ENCODE results near the gene HIGD2A.

HIGD2A gene

DNA sequence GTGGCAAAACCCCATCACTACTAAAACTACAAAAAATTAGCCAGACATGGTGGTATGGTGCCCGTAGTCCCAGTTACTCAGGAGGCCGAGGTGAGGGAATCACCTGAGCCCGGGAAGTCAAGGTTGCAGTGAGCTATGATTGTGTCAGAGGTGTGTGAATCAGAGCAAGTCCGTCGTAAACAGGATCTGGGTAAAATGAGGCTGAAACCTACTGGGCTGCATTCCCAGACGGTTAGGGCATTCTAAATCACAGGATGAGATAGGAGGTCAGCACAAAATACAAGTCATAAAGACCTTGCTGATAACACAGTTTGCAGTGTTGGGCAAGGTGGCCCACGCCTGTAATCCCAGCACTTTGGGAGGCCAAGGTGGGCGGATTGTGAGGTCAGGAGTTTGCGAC lies 29.7 kb downstream of the HIGD2A start:
- DNase-seq, result no peak

GRCh38 chr5:176420086-176420485 lies 31.5 kb downstream of the HIGD2A start:
- DNase-seq, result no peak

GRCh38 chr5:176420972-176421544 lies 32.5 kb downstream of the HIGD2A start:
- no peak for DNase-seq

- no peak for DNase-seq
These were observed 35.6 kb downstream of the HIGD2A start for GRCh38 chr5:176424181-176424580.

DNA sequence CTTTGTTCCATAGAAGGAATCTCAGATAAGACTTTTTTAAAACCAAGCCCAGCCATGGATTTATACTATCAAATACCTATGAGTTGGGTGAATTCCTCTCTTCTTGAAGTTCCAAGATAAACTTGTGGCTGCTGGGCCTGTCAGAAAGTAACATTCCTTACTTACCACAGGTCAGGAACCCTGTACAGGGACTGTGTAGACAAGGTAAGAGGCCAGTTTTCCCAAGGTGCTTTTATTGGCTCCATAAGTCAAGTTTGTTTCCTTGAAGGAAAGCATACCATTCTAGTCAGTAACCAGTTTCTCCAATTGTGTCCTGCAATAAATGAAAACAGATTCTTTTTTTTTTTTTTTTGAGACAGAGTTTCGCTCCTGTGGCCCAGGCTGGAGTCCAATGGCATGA lies 36.6 kb downstream of the HIGD2A start:
- no peak for DNase-seq

GRCh38 chr5:176425791-176426190 lies 37.2 kb downstream of the HIGD2A start:
- no peak for DNase-seq

DNA sequence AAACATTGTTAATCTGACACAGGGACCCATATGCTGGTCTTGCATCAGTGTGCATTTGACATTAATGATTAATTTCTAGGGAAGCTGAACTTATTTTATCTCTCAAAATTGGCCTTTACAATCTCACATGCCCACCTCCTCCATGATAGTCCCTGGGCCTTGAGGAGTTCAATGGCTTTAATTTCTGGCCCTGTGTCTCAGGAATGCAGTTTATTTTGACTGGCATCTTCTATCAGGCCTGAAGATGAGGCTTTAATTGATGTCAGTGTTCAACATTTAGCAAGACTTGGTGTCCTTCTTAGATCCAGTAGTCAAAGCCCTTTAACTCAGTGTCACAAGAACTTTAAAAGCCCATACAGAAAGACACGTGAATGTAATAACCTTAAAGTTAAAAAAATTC lies 38.3 kb downstream of the HIGD2A start:
- DNase-seq, result no peak

GRCh38 chr5:176427971-176428370 lies 39.4 kb downstream of the HIGD2A start:
- no peak for DNase-seq

DNA sequence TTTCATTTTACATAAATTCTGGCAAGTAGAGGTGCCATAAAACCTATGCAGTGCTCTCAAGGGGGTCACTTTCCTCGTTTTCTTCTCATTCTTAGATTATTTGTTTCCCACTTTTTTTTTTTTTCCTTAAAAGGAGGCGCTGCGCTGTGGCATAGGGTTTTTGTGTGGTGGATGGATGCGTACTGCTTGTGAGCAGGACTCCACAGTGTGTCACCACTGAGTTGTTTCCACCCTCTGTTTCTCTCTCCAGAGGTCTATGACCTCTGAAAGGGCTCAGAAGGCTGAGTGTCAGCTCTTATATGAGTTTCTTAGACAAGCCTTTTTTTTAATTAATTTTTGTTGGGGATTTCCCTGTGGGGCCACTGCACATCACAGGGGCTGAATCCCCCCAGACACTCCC lies 41.4 kb downstream of the HIGD2A start:
- DNase-seq, result no peak

DNA sequence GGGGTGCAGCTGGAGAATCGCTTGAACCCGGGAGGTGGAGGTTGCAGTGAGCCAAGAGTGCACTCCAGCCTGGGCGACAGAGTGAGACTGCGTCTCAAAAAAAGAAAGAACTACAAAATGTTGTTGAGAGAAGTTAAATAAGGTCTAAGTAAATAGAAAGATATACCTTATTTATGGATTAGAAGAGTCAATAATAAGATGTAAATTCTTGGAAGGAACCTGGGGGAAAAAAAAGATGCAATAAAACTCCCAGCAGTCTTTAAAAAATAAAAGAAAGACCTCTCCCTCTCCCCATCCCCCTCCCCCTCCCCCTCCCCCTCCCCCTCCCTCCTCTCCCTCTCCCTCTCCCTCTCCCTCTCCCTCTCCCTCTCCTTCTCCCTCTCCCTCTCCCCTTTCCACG lies 44.2 kb downstream of the HIGD2A start:
- no peak for DNase-seq

GRCh38 chr5:176436656-176437055 lies 48.1 kb downstream of the HIGD2A start:
- DNase-seq, result peak; percentile 45

DNA sequence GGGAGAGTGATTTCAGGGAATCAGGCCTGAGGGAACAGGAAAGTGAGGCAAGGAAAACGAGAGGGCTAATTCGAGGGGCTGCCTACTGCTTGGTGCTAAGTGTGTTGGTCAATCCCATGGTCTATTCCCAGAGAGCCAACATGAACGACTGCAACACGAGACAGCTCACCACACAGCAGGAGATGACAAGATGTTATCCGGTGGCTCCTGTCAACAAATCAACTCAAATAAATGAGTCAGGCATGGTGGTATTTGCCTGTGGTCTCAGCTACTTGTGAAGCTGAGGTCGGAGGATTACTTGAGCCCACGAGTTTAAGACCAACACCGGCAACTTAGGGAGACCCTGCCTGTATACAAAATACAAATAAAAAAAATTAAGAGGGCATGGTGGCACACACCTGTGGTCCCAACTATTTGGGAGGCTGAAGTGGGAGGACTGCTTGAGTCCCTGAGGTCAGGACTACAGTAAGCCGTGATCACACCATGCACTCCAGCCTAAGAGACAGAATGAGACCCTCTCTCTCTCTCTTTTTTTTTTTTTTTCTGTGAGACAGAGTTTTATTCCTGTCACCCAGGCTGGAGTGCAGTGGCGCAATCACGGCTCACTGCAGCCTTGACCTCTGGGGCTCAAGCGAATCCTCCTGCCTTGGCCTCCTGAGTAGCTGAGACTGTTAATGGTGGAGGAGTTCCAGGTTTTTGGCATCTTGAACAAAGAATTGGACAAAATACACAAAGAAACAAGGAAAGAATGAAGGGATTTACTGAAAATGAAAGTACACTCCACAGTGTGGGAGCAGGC lies 50.6 kb downstream of the HIGD2A start:
- DNase-seq, result peak; percentile 22
